MM.1S (cell line): ENCODE measurements around the gene STK32A.

Source experiments
- DNase-seq: peaks from one replicate; pipeline ENCODE4 v3.0.0-alpha.2; 2015
- H2AFZ ChIP-seq: fragments of 300-600 bp; sonication (generic); 2 replicates; pipeline ENCODE4 v1.6.0; 2016; ENCODE audit warnings: antibody characterized with exemption, low read length
- H3F3A ChIP-seq: fragments of 300-600 bp; sonication (generic); 2 replicates; pipeline ENCODE4 v1.6.1; 2016; ENCODE audit warnings: mild to moderate bottlenecking, antibody characterized with exemption, low read length, moderate library complexity, mixed read lengths; ENCODE audit not compliant: insufficient read depth
- H3K27ac ChIP-seq: fragments of 300-600 bp; sonication (generic); 2 replicates; pipeline ENCODE4 v1.5.1; 2016; ENCODE audit warnings: mild to moderate bottlenecking, low read length
- H3K27me3 ChIP-seq: fragments of 300-600 bp; sonication (generic); replicated peaks from 2 replicates; pipeline ENCODE4 v1.6.0; 2016; ENCODE audit warnings: low read length; ENCODE audit not compliant: insufficient read depth
- H3K36me3 ChIP-seq: fragments of 300-600 bp; sonication (generic); replicated peaks from 2 replicates; pipeline ENCODE4 v1.6.1; 2016; ENCODE audit warnings: mild to moderate bottlenecking, low read length, mixed read lengths; ENCODE audit not compliant: insufficient read depth
- H3K4me1 ChIP-seq: fragments of 300-600 bp; sonication (generic); 2 replicates; pipeline ENCODE4 v1.6.1; 2016; ENCODE audit warnings: low read length, mixed read lengths
- H3K4me2 ChIP-seq: fragments of 300-600 bp; sonication (generic); 2 replicates; pipeline ENCODE4 v1.6.0; 2016; ENCODE audit warnings: low read depth, low read length
- H3K4me3 ChIP-seq: fragments of 300-600 bp; sonication (generic); 2 replicates; pipeline ENCODE4 v1.5.1; 2016; ENCODE audit warnings: low read length, mixed read lengths
- H3K79me2 ChIP-seq: fragments of 300-600 bp; sonication (generic); 2 replicates; pipeline ENCODE4 v1.6.1; 2016; ENCODE audit warnings: mixed run types, low read length, mixed read lengths
- H3K9ac ChIP-seq: fragments of 300-600 bp; sonication (generic); 2 replicates; pipeline ENCODE4 v1.6.1; 2016; ENCODE audit warnings: low read length, mixed read lengths
- H3K9me2 ChIP-seq: fragments of 300-600 bp; sonication (generic); replicated peaks from 2 replicates; pipeline ENCODE4 v1.6.1; 2016; ENCODE audit warnings: mild to moderate bottlenecking, low read length, mixed read lengths; ENCODE audit not compliant: insufficient read depth
- H3K9me3 ChIP-seq: fragments of 300-600 bp; sonication (generic); replicated peaks from 2 replicates; pipeline ENCODE4 v1.6.1; 2016; ENCODE audit warnings: mild to moderate bottlenecking, low read length, mixed read lengths; ENCODE audit not compliant: insufficient read depth
- H4K20me1 ChIP-seq: fragments of 300-600 bp; sonication (generic); 2 replicates; pipeline ENCODE4 v1.6.1; 2016; ENCODE audit warnings: mild to moderate bottlenecking, low read length, moderate library complexity, mixed read lengths; ENCODE audit not compliant: insufficient read depth
- EZH2 ChIP-seq: fragments of 300-600 bp; sonication (generic); optimal IDR thresholded peaks from 2 replicates; pipeline ENCODE3; 2017; ENCODE audit warnings: low read depth, mild to moderate bottlenecking, antibody characterized with exemption, low read length, mixed read lengths
- EZH2phosphoT487 ChIP-seq: fragments of 300-600 bp; sonication (generic); IDR thresholded peaks from 2 replicates; pipeline ENCODE4 v1.6.1; 2018; ENCODE audit warnings: antibody characterized with exemption, low read length
- TF ChIP-seq, protein P1 (sequence below): fragments of 300-600 bp; sonication (generic); IDR thresholded peaks from 2 replicates; pipeline ENCODE4 v1.5.1; 2016; ENCODE audit warnings: antibody characterized with exemption, low read length, mixed read lengths

Gene STK32A

DNA sequence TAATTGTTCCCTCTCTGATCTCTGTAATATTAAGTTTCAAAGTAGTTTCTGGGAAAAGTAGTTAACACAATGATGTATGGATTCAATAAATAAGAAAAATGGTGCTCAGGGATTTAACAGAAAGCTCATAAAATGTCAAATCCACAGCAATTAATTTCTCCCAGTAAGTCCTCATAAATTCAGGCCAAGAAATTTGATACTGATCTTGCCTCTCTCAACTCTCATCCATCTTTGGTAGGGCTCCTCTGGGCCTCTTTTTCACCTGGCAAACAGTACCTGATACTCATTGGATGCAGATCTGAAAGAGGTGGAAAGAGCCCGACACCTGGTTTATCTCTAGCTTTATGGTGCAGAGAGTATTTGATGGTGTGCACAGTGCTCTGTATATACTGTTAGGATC is 106.1 kb downstream of the STK32A start:
- Histone ChIP-seq H3K4me3 (no peak overlapping the region), H3K9me2 (no peaks in the 10 kb centered on the region), H3K4me1 (no peaks in the 10 kb centered on the region), H2AFZ (no peak overlapping the region), H3K4me2 (no peak overlapping the region), H3K9ac (no peak overlapping the region), H3F3A (no peaks in the 10 kb centered on the region), H3K9me3 (no peaks in the 10 kb centered on the region), H3K27ac (no peak overlapping the region), H3K36me3 (no peaks in the 10 kb centered on the region), H3K79me2 (no peaks in the 10 kb centered on the region), H3K27me3 (no peaks in the 10 kb centered on the region), H4K20me1 (no peaks in the 10 kb centered on the region)
- DNase-seq = no peak
- TF ChIP-seq, protein P1, sequence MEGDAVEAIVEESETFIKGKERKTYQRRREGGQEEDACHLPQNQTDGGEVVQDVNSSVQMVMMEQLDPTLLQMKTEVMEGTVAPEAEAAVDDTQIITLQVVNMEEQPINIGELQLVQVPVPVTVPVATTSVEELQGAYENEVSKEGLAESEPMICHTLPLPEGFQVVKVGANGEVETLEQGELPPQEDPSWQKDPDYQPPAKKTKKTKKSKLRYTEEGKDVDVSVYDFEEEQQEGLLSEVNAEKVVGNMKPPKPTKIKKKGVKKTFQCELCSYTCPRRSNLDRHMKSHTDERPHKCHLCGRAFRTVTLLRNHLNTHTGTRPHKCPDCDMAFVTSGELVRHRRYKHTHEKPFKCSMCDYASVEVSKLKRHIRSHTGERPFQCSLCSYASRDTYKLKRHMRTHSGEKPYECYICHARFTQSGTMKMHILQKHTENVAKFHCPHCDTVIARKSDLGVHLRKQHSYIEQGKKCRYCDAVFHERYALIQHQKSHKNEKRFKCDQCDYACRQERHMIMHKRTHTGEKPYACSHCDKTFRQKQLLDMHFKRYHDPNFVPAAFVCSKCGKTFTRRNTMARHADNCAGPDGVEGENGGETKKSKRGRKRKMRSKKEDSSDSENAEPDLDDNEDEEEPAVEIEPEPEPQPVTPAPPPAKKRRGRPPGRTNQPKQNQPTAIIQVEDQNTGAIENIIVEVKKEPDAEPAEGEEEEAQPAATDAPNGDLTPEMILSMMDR = no peak
- TF ChIP-seq EZH2phosphoT487 (no peak), EZH2 (no peak)

DNA sequence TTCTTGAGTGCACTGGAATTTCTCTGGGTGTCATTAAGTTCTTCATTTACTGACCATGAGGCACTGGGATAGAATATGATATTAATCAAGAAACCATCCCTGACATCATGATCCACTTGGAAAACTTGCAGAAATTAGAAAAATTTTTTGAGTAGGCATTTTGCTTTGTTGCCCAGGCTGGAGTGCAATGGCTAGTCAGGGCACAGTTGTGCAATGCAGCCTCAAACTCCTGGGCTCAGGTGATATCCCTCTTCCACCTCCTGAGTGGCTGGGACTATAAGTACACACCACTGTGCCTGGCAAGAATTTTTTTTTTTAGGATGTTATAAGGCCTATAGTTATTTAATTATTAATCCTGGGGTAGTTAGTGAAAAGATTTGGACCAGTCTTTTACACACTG is 106.5 kb downstream of the STK32A start:
- no peaks in the 10 kb centered on the region for H3K36me3 ChIP-seq
- no peak overlapping the region for H3K4me2 ChIP-seq
- TF ChIP-seq, protein P1 = no peak
- no peak for TF ChIP-seq EZH2
- H3K4me3 ChIP-seq = no peak overlapping the region
- no peaks in the 10 kb centered on the region for H3K9me2 ChIP-seq
- no peak overlapping the region for H3K9ac ChIP-seq
- H3F3A ChIP-seq = no peaks in the 10 kb centered on the region
- no peaks in the 10 kb centered on the region for H3K27me3 ChIP-seq
- no peaks in the 10 kb centered on the region for H3K79me2 ChIP-seq
- no peak overlapping the region for H3K27ac ChIP-seq
- no peaks in the 10 kb centered on the region for H4K20me1 ChIP-seq
- no peak overlapping the region for H2AFZ ChIP-seq
- no peak for DNase-seq
- no peaks in the 10 kb centered on the region for H3K9me3 ChIP-seq
- H3K4me1 ChIP-seq = no peaks in the 10 kb centered on the region

DNA sequence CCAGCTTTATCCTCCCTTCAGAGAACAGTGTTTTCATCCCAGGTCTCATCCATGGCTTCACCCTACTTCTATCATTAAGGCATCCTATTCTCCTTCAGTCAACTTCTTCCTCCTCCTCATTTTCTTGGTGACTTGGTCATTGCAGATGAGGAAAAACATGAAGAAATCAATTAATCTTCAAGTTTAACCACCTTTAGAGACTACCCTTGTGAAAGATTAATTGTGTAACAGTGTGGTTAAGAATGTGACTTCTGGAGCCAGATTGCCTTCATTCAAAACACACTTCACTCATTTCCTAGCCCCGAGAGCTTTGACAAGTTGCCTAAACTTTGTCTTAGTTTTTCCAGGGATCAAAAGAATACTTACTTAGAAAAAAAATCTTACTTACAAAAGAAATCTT is 110.0 kb downstream of the STK32A start:
- H3K79me2 ChIP-seq = no peaks in the 10 kb centered on the region
- H3K4me3 ChIP-seq = no peak overlapping the region
- H3K4me2 ChIP-seq = no peak overlapping the region
- H3F3A ChIP-seq = no peaks in the 10 kb centered on the region
- no peaks in the 10 kb centered on the region for H3K9me2 ChIP-seq
- no peak for DNase-seq
- H3K27ac ChIP-seq = no peak overlapping the region
- H3K27me3 ChIP-seq = no peaks in the 10 kb centered on the region
- no peaks in the 10 kb centered on the region for H3K9me3 ChIP-seq
- no peaks in the 10 kb centered on the region for H4K20me1 ChIP-seq
- no peak overlapping the region for H2AFZ ChIP-seq
- no peaks in the 10 kb centered on the region for H3K36me3 ChIP-seq
- H3K4me1 ChIP-seq = no peaks in the 10 kb centered on the region
- TF ChIP-seq EZH2 = no peak
- TF ChIP-seq, protein P1 = no peak
- TF ChIP-seq EZH2phosphoT487 = no peak
- no peak overlapping the region for H3K9ac ChIP-seq
